HG03095 (cell line): Measurements from ENCODE around the gene TTC6.

Experiments
- ATAC-seq: cut with Tn5 transposase; IDR thresholded peaks from one replicate; pipeline ENCODE4 v1.9.1; 2021; ENCODE audit warnings: moderate library complexity; ENCODE audit not compliant: unreplicated experiment

Gene TTC6

DNA sequence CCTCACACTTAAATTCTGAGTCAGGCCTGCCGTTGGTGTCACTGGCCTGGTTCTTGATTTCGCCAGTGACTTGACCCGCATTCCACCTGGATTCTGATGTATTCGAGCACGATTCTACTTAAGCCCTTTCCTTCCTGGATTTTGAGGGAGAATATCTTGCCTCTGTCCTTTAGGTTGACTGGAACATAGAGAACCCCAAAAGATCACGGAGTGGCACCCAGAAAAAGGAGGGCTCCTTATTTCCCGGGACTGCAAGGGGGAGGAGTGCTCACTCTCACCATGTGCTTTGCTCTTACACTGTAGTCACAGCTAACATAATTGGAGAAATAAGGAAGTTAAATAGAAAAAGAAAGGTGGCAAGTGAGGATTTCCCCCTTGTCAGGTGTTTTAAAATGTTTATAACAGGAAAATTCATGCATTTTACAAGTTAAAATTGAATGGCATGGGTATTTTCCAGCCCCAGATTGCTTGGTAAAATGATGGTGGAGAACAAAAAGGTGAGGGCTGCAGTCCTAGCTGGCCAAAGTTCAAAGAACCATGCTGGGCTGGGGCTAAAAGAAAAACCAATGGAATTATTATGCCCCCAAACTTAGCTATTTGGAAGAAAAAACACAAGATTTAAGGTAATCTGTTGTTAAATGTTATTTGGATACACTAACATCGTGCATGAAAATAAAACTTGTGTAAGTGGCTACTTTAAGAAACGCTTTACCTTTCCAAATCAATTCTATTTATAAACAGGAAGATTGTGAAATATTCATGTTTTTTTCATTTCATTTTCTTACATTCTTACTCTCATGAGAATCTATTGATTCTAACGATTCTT, 9.2 kb upstream of the TTC6 start:
- no peak for ATAC-seq

DNA sequence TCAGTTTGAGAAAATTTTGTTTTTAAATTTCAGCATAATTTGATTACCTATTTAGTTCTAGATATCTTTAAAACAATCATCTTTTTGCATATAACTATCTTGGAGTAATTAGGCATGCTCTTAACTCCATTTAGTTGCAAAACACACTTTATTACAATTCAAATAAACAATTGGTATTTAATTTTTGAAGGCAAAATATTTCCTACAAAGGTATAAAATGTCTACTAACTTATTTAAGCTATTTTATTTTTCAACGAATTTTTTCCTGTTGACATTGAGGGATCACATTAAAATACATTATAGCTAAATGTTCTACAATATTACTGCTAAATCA, 8.7 kb upstream of the TTC6 start:
- ATAC-seq, result no peak

DNA sequence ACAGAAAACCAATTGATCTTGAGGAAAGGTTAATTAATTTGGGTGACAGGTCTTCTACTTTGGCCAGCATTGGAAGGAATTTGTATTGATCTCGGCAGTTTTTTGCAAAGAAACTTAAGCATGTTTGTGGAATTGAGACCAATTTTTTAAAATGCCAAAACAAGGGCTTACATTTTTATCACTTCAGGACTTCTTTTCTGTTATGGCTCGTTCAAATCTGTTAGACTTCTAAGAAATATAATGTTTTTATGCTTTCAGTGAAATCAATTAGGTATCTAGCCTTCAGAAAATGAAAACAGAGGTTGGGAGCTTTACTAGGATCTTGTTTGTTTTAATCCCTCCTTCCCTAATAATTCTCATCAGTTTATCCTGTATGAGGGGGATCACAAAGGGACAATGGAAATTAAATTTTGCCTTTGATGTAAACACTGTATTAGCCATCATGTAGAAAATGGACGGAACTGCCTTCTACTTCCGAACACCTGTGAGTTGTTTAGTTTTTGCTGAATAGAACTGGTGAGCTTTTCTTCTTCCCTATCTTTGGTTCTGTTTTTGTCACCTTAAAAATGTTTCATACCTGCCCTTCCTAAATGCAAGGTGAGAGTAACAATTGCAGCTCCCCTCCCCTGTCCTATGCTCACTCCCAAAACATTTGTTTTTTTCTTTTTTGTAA, 8.2 kb upstream of the TTC6 start:
- no peak for ATAC-seq

DNA sequence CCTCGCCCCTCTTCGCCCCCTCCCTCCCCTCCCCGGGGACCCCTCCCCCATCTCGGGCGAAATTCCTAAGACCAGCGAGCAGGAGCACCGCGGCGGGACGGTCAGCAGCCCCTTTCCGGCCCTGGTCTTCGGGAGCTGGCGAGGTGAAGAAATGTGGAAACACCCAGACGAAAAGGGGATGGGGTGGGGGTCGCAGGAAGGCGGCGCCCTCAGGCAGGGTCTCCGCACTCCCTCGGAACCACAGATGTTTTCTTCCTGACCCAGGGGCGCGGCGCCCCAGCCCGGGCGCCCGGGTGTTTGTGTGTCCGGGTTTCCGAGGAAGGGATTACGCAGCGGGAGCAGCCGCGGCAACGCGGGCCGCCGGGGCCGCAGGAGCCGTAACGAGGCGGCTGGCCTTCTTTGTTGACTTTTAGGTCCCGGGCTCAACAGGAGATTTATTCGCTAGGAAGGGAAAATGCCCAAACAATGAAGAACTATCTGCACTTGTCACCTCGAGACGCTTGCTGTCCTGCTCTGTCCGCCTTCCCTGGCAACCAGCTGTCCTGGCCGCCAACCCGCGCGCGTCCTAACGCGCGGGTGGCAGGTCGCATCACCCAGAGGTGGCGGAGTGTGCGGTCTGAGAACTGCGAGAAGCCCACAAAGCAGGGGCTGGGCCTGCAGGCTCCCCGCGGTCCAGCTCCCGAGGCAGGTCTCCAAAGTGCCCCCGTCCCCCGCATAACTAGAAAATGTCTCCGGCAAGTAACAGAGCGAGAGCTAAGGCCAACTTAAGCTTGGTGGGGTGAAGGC, 7.4 kb upstream of the TTC6 start:
- ATAC-seq, result no peak

DNA sequence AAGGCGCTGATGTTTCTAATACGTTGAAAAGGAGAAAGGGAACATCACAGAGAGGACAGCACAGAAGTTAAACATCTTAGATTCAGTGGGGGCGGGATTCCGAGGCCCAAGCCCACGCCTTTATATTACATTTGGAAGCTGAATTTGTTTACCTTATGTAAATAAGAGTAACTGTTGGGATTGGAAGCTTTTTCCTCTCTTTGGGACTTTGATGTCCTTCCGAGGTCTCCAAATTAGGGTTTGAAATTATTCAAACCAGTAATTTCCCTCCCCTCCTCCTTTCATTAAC, 6.8 kb upstream of the TTC6 start:
- ATAC-seq, result no peak

DNA sequence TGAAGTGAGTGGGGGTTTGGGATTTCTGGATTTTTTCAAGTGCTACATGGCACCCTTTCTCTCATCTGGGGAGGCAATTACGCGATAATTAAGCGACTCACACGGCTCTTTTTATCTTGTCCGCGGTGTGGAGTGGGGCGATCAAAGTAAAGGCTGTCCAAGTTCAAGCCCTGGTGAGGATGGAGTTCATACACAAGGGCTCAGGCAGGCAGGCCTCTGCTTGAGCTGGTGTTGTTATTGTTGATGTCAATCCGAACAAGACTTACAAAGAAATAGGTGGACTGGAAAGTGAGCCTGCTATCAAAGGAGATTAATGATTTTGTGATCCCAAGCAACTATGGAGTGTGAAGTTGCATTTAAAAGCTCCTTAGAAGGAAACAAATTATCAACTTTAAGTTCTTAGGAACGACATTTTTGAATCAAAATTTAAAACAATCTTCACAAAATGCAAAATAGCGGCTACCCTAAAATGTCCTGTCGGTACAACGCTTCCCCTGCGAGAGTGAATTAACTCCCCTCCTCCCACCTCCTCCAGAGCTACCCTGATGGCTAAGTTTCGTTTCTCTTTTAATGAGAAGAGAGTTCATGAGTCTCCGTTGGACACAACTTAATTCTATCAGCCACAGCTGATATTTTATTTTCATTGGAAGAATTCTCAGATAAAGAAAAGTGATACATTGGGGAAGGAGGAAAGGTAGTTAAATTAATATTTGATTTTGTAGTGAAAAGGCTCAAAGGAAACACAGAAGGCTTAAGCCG, 6.3 kb upstream of the TTC6 start:
- no peak for ATAC-seq

DNA sequence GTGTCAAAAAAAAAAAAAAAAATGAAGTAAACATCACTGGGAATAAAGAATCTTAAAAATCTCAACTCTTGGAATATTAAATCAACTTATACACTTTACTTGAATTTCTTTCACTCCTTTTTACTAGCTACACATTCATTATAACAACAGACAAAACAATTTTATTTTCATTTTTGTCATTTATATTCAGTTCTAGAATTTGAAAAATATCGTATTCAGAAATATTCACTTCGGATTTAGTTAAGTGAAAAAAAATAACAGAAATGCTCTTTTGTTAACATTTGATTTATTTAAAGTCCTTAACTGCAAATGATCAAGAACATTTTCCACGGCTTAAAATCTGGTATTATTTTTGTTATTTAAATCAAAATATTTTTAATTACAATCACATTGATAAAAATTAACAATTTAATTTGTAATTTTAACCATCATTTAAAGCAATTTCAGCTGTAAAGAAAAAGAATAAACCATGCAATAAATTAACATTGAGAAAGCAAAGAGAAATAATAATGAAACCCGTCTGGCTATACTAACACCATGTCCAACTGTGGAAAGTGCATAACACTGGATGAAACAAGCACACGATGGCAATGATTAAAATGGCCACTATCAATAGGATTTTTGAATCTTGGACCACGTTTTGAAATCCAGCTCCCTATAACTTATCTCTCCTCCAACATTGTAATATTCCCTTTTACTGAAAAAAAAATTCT, 5.6 kb upstream of the TTC6 start:
- no peak for ATAC-seq

DNA sequence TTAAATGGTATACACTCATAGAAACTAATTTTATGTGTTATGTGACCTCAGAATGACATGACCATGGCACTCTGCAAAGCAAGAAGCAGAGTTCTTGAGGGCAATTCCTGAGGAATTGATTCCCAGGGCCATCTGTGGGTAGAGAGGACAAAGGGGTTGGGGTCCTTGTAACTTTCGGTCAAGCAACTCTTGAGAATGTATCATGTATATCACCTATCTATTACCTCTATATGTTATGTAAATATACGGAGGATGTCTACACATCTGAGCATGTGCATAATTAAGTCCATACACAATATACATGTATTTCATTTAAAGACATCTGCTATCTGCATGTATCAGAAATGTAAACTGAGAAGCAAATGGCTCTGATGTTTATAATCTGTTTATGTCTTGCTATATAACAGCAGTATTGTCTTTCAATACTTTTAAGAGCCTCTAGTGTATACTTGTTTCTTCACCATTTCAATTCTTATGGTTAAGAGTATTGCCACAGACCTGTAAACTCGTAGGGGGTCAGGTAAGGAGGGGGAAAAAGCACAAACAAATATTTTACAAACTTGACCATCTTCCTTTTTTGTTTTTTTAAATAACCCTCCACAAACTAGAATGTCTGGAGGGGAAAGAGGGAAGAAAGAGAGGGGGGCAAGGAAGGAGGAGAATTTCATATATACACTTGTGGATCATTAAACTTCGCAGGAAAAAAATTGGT, 4.8 kb upstream of the TTC6 start:
- ATAC-seq, result no peak

DNA sequence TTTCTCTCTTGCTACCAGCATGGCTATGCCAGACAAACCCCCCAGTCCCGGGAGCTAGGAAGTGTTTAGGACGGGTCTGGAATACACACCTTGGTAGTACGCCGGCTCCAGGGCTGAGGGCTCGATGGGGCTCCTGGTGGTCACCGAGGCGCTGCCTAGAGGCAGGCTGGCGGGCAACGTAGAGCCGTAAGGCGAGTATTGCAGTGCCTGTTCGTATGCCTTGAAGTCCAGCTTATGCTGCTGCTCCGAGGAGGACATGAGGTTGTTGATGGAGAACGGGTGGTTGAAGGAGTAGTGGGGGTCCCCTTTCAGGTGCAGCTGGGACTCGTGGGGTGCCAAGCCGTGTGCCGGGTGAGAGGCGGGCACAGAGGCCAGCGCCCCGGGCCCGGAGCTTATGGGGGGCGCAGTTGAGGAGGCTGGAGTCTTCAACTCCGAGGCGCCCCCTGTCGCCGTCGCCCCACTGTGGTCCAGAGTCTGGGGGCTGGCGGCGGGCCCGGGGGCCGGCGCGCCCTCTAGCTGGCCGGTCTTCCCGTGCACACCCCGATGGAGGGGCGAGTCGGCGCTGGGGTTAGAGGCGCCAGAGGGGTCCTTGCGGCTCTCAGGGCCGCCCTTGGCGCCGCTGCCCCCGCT, 4.0 kb upstream of the TTC6 start:
- no peak for ATAC-seq

DNA sequence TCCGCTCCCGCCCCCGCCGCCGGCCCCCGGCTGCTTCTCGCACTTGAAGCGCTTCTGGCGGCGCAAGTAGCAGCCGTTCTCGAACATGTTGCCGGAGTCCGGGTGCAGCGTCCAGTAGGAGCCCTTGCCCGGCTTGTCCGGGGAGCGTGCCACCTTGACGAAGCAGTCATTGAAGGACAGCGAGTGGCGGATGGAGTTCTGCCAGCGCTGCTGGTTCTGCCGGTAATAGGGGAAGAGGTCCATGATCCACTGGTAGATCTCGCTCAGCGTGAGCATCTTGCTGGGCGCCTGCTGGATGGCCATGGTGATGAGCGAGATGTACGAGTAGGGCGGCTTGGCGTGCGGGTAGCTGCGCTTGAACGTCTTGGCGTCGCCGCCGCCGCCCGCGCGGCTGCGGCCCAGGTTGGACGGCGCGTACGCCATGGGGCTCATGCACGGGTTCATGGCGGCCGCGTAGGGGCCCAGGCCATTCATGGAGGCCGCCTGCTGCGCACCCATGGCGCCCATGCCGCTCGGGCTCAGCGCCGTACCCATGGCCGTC, 3.4 kb upstream of the TTC6 start:
- no peak for ATAC-seq

DNA sequence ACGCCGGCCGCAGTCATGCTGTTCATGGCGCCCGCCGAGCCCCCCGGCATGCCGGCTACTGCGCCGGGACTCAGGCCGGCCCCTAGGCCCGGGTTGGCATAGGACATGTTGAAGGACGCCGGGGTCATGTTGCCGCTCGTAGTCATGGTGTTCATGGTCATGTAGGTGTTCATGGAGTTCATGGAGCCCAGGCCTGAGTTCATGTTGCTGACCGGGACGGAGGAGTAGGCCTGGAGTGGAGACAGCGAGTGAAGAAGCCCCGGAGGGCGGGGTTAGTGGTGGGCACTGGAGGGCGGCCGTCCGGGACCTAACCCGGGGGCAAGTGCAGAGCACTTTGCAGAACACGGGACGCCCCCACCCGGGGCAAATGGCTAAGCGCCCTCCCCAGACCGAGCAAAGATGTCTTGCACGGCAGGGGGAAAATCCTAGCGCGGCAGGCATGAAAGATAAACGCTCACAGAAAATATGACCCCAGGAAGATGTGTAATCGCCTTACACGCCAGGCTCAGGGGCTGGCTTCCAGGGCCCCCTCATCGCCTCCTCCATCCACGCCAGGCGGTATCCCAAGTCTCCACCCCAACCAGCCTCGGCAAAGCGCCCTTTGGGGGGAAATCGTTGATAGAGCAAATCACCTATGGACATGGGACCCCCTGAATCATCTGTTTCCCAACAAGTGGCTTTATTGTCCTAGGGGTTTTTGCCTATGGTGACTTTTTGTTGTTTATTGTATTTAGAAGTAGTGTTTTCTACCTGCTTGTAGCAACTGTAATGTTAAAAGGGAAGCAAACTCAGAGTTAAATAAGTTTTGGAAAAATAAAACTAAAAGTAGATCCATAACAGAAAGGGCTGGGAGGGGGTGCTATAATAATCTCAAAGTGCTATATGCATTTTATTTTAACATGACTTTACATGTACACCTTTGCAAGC, 2.7 kb upstream of the TTC6 start:
- ATAC-seq, result no peak

DNA sequence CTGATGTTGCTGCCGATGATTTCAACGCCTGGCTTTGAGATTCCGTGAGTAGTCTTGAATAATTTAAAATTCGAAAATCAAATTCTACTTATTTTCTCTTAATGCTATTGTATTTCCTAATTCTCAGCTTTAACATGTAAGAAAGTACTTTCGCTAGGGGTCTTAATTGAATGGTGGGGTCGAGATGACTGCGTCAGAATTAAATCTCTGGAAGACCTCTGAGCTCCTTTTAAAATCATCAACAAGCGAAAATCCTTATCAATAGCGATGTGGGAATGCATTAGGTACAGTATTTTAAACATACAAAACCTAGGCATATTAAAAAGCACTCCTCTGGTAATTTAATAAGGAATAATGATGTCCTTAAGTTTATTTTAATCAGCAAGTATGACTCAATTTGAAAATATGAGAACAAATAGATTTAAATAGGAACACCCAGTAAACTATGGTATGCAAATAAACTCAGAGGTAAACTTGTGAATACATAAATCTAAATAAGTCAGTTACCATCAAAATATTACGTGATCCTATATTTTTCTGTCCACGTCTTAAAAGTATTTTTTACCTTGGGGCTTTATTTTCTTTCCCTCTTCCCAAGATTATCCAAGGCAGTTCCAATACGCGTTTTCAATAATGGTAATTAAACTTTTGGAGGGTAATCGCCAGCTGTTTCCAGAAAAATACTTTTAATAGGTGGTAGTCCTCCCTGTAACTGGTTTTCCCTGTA, 1.8 kb upstream of the TTC6 start:
- ATAC-seq, result no peak

DNA sequence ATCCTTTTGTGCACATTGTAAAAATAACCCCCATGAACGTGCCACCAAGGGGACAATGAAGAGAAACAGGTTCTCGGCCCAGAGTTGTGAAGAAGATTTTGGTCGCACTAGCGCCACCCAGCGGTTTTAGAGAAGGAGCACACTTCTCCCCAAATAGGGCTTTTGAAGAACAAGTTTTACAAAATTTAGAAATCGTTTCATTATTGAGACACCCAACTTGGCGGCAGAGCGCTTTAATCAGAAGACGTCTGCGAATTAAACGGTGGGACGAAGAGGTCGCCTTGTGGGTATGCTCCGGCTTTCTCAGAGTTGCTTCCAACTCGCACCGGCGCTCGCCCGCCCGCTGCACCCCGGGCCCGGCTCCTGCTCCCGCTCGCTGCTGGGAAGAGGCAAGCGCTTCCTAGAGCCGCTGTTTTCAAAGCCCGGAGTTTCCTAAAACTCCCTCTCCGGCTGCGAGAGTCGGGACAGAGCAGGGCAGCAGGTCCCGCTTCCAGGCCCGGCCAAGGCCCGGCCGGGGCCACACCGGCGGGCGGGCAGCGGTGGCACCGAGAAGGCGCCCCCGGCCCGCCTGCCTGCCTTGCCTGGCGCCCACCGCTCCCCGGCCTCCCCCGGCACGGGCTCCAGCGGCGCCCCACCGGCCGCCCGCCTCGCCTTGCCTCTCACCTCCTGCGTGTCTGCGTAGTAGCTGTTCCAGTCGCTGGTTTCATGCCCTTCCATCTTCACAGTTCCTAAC, 1.0 kb upstream of the TTC6 start:
- ATAC-seq, result no peak

DNA sequence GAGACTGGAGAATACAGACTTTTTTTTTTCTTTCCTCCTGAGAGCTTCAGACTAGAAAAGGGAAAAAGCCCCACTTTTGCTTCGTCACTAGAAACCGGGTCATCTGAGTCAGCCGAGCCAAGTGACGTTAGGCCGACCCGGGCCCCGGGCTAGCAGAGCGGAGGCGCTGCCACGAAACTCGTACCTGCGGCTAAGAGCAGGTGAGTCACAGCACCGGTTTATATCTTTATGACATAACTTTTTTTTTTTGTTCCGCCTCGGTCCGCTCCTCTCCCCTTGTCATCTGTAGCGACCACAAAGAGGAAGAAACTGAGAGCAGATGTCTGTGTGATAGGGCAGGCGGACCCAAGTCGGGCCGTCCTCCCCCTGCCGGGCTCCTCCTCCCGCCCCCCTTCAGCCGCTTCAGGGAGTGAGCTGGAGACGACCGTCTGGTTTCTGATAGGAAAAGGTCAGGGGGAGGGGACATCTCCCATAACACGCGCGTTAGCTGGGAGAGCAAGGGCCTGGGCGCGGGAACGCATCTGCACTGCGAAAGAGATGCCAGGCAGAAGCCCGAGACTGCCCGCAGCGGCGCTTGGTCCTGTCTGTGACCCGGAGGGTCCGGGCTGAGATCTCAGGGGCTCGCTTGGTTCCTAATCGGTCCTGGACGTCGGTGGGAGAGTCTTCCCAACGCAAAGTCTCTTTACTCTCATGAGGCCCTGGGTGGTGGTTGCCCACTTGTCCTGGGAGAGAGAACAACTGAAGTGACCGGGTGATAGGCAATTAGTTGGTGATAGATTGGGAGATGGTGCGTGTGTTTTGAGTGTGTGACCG, 586 bp downstream of the TTC6 start:
- ATAC-seq, result no peak

DNA sequence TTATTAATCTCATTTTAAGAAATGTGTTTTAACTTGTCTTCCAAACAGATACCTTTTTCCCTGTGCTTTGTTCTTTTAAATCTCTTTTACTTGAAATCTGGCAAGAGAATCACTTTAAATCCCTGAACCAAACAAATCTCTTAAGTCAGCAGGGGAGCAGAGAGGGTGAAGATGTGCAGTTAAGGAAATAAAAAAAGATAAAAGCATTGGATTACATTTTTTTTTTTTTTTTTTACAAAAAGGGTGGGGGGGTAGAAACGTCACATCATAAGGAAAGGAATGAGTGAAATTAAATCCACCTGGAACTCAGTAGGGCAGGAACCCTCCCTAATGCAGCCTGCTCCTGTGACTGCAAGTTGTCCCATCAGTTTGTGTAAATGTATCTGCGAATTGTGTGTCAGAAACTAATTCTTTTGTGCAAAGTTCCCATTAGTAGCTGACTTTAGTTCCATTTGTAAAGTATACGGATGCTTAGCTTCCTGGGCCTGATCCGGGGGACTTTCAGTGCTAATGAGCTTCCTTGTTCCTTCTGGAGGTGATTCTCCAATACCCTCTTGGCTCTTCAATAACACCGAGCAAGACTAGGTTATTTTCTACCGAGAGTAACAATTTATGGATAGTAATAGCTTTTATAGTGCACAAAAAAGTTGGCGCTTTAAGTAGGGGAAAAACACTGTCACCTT, 1.5 kb downstream of the TTC6 start:
- no peak for ATAC-seq

DNA sequence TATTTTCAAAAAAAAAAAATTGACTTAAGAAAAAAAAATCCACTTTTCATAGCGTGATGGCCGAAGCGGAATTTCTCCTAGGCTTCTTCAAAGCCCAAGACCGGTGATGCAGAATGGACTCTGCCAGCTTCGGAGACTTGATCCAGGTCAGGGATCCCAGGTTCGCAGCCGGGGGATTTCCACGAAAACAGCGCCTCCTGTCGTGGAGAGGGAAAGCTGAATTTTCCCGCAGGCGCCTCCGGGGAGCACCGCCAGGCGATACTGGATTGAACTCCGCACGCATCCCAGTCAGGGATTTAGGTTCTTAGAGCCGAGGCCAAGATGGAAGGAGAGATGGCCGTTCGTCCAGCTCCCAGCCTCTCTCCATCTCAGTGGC, 2.1 kb downstream of the TTC6 start:
- no peak for ATAC-seq
